Stimulated activated CD8-positive, alpha-beta memory T cell treated with anti-CD3 and anti-CD28 coated beads, Interleukin-2, amount 100 ng/mL, for 1 hour (primary cell): ENCODE results near the gene CHST15.

Source experiments
- DNase-seq, 2 donors: peaks; one replicate each; pipeline ENCODE4 v3.0.0-alpha.2; 2020; ENCODE audit warnings: low read depth in 2 of 2

Gene CHST15

DNA sequence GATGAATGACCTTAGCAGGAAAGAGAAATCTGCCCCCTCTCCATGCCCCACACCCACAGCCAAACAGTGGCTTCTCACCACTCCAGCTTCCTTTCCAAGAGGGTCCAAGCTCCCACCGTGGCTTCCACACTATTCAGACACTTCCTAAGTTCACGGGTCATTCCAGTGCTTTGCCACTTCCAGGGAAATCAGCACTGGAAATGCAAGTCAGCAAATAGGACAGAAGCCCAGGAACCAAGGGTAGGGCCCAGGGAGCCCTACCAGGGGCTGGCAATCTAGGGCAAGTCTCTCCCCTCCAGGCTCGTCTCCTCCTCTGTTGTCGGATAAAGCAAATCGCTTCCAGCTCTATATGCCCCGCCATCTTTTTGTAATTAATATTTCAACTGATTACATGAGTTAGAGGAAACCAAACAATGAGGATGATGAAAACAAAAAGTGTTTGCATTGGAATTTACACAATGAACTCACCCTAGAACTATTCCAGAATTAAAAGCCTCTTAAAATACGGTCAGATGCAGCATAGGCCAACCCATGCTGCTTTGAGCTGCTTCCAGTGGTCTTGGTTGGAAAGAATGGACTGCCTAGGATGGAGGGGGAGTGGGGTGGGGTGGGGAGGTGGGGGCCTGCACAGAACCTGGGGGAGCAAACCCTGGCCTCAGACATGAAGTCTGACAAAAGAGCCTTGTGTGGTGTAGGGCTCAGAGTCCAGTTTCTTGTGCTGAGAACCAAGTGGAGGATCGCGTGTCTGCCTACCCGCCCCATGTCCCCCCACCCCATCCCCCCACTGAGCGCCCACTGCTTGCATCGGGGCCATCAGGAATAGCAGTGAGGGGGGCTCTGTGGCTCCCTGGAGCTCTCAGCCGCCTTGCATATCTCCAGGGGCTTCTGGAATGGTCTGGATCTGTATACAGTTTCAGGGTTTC is 127.2 kb downstream of the CHST15 start:
- no peak for DNase-seq

- DNase-seq = no peak
Observed at GRCh38 chr10:123964953-123965352, 128.4 kb downstream of the CHST15 start.

- no peak for DNase-seq
Observed at GRCh38 chr10:123962756-123963530, 130.5 kb downstream of the CHST15 start.

DNA sequence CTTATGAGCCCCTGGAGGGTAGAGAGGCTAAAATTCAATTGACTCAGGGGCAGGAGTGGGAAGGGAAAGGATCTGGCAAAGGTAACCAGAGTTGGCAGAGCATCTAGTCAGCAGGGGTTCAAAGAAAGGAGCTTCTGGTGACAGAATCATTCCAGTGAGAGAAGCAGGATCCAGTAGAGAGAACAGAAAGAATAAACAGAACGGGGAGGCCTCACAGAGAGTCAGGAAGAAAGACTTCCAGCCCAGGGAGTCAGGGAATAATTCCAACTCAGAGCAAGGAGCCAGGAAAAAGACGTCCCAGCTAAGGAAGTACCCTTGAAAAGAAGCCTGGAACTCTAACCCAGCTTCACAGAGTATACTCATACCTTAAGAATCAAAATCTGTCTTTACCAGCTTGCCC is 135.2 kb downstream of the CHST15 start:
- no peak for DNase-seq
